GM13976 (cell line): ENCODE data around the gene CTRL.
A peak's percentile ranks its signal among the peaks of the same experiment; 100 is the strongest.
"Not testable (repeated sequence)": the region's sequence is repeated elsewhere in the genome, so short reads cannot be mapped to it uniquely, and the experiment has no call there.

Source experiments
- DNase-seq: peaks from one replicate; pipeline ENCODE4 v3.0.0; 2012; ENCODE audit warnings: low spot score
- in situ Hi-C: fragments of 300-500 bp; cut with MboI; formaldehyde crosslinking; loops from one replicate; pipeline ENCODE4 v1.12.0; 2022; ENCODE audit warnings: low sequenced_read_pairs, mixed read lengths, inconsistent platforms; ENCODE audit not compliant: unreplicated experiment
- TF ChIP-seq, protein P1 (sequence below): IDR thresholded peaks from 2 replicates; pipeline ENCODE4 v1.5.1; 2012; ENCODE audit warnings: borderline replicate concordance, mild to moderate bottlenecking; ENCODE audit not compliant: insufficient read depth; ENCODE audit errors: extremely low read depth, missing control alignments, control extremely low read depth

CTRL gene

GRCh38 chr16:67941469-67942199, 10.0 kb upstream of the CTRL start:
- in situ Hi-C loops = no loop called here
- TF ChIP-seq, protein P1, sequence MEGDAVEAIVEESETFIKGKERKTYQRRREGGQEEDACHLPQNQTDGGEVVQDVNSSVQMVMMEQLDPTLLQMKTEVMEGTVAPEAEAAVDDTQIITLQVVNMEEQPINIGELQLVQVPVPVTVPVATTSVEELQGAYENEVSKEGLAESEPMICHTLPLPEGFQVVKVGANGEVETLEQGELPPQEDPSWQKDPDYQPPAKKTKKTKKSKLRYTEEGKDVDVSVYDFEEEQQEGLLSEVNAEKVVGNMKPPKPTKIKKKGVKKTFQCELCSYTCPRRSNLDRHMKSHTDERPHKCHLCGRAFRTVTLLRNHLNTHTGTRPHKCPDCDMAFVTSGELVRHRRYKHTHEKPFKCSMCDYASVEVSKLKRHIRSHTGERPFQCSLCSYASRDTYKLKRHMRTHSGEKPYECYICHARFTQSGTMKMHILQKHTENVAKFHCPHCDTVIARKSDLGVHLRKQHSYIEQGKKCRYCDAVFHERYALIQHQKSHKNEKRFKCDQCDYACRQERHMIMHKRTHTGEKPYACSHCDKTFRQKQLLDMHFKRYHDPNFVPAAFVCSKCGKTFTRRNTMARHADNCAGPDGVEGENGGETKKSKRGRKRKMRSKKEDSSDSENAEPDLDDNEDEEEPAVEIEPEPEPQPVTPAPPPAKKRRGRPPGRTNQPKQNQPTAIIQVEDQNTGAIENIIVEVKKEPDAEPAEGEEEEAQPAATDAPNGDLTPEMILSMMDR = no peak
- no peak for DNase-seq

DNA sequence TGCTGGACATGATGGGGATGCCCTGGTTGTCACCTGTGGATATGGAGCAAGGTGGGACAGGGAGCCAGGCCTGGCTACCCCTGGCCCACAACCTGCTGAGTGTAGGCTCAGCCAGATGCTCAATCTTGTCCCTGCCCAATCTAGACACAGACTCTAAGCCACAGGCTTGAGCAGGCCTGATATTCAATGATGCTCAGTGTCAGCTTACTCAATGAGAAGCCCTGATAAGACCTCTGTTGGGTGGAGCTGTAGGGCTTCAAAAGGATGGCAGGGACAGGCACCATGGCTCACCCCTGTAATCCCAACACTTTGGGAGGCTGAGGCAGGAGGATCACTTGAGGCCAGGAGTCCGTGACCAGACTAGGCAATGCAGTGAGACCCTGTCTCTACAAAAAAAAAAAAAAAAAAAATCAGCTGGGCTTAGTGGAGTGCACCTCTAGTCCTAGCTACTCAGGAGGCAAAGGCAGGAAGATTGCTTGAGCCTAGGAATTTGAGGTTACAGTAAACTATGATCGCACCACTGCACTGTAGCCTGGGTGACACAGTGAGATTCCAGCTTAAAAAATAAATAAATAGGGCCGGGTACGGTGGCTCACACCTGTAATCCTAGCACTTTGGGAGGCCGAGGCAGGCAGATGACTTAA, 8.9 kb upstream of the CTRL start:
- no peak for DNase-seq
- TF ChIP-seq, protein P1 = no peak
- in situ Hi-C loops = no loop called here

GRCh38 chr16:67939507-67940445, 8.1 kb upstream of the CTRL start:
- TF ChIP-seq, protein P1 = no peak
- in situ Hi-C loops = no loop called here
- no peak for DNase-seq

- DNase-seq, in situ Hi-C loops: not testable (repeated sequence)
Measured at GRCh38 chr16:67937713-67938112, 6.1 kb upstream of the CTRL start.

GRCh38 chr16:67936880-67937605, 5.4 kb upstream of the CTRL start:
- TF ChIP-seq, protein P1 = no peak
- peak; percentile 91 for DNase-seq
- in situ Hi-C loops = no loop called here

GRCh38 chr16:67936124-67936879, 4.6 kb upstream of the CTRL start, which contains the start of gene PSMB10:
Gene PSMB10 (minus strand): TSS chr16:67936850. CDS start chr16:67936749, 101 bp downstream.
- in situ Hi-C loops = no loop called here
- TF ChIP-seq, protein P1 = no peak
- peak; percentile 70 for DNase-seq
